ENCODE results near the gene CHST7. TPM values are rescaled to one million over a fixed set of nuclear protein-coding genes. Genes with fewer than 3 reads are reported as not detected.

The CHST7 gene
- total and polyA plus RNA-seq, 2 experiments from 2014 or later: 7.6 to 27.2 TPM

- Histone ChIP-seq H3K27ac (ENCODE audit: low read depth) (no peak overlapping the region), H3K27me3 (ENCODE audit: insufficient read depth) (no peaks in the 10 kb centered on the region), H3K4me1 (ENCODE audit: insufficient read depth) (no peaks in the 10 kb centered on the region), H4K20me1 (replicated peaks; ENCODE audit: insufficient read depth) (no peaks in the 10 kb centered on the region), H3K4me2 (no peak overlapping the region), H3K4me3 (no peak overlapping the region), H3K36me3 (ENCODE audit: insufficient read depth) (no peaks in the 10 kb centered on the region), H3F3A (replicated peaks; ENCODE audit: low read depth) (no peaks in the 10 kb centered on the region), H2AFZ (no peak overlapping the region), H3K9me2 (ENCODE audit: insufficient read depth) (no peaks in the 10 kb centered on the region), H3K79me2 (replicated peaks; ENCODE audit: insufficient read depth) (no peaks in the 10 kb centered on the region)
- Mint-ChIP-seq H3K4me3 (no peak overlapping the region), H3K4me1 (peaks cover 3% of the 10 kb centered on the region; the same call in 2 of the 3 replicates), H3K9me3 (no peaks in the 10 kb centered on the region), H3K27me3 (ENCODE audit: insufficient read depth, low read depth, poor library complexity) (no peaks in the 10 kb centered on the region), H3K27ac (no peak overlapping the region; the same call in 1 of the 2 replicates), H3K36me3 (ENCODE audit: low read depth) (peaks cover 5% of the 10 kb centered on the region; the same call in 2 of the 3 replicates)
- TF ChIP-seq POLR2AphosphoS5 (IDR thresholded peaks at IDR 0.05; ENCODE audit: low read depth) (no peak), EZH2phosphoT487 (IDR thresholded peaks at IDR 0.05; ENCODE audit: unreplicated experiment) (no peak), ZNF331 (CRISPR knock-in tag; IDR thresholded peaks at IDR 0.05; ENCODE audit: low read depth) (no peak), CREB1 (CRISPR knock-in tag; IDR thresholded peaks at IDR 0.05; ENCODE audit: low read depth) (no peak), ZNF114 (CRISPR knock-in tag; IDR thresholded peaks at IDR 0.05) (no peak)
- TF ChIP-seq, protein P1, sequence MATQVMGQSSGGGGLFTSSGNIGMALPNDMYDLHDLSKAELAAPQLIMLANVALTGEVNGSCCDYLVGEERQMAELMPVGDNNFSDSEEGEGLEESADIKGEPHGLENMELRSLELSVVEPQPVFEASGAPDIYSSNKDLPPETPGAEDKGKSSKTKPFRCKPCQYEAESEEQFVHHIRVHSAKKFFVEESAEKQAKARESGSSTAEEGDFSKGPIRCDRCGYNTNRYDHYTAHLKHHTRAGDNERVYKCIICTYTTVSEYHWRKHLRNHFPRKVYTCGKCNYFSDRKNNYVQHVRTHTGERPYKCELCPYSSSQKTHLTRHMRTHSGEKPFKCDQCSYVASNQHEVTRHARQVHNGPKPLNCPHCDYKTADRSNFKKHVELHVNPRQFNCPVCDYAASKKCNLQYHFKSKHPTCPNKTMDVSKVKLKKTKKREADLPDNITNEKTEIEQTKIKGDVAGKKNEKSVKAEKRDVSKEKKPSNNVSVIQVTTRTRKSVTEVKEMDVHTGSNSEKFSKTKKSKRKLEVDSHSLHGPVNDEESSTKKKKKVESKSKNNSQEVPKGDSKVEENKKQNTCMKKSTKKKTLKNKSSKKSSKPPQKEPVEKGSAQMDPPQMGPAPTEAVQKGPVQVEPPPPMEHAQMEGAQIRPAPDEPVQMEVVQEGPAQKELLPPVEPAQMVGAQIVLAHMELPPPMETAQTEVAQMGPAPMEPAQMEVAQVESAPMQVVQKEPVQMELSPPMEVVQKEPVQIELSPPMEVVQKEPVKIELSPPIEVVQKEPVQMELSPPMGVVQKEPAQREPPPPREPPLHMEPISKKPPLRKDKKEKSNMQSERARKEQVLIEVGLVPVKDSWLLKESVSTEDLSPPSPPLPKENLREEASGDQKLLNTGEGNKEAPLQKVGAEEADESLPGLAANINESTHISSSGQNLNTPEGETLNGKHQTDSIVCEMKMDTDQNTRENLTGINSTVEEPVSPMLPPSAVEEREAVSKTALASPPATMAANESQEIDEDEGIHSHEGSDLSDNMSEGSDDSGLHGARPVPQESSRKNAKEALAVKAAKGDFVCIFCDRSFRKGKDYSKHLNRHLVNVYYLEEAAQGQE (IDR thresholded peaks at IDR 0.05; ENCODE audit: unreplicated experiment): no peak
- DNase-seq (ENCODE audit: low spot score) (no peak), ATAC-seq (no peak)
These were observed 34.4 kb downstream of the CHST7 start for GRCh38 chrX:46607916-46608315.

- Histone ChIP-seq H3K27ac (ENCODE audit: low read depth) (no peak overlapping the region), H2AFZ (no peak overlapping the region), H3F3A (replicated peaks; ENCODE audit: low read depth) (no peaks in the 10 kb centered on the region), H3K9me2 (ENCODE audit: insufficient read depth) (no peaks in the 10 kb centered on the region), H3K27me3 (ENCODE audit: insufficient read depth) (no peaks in the 10 kb centered on the region), H3K79me2 (replicated peaks; ENCODE audit: insufficient read depth) (no peaks in the 10 kb centered on the region), H3K4me3 (no peak overlapping the region), H3K4me2 (no peak overlapping the region), H3K36me3 (ENCODE audit: insufficient read depth) (no peaks in the 10 kb centered on the region), H4K20me1 (replicated peaks; ENCODE audit: insufficient read depth) (no peaks in the 10 kb centered on the region), H3K4me1 (ENCODE audit: insufficient read depth) (no peaks in the 10 kb centered on the region)
- Mint-ChIP-seq H3K4me1 (peaks cover 3% of the 10 kb centered on the region; the same call in 2 of the 3 replicates), H3K27me3 (ENCODE audit: insufficient read depth, low read depth, poor library complexity) (no peaks in the 10 kb centered on the region), H3K36me3 (ENCODE audit: low read depth) (peaks cover 7% of the 10 kb centered on the region; the same call in 2 of the 3 replicates), H3K27ac (no peak overlapping the region), H3K9me3 (no peaks in the 10 kb centered on the region), H3K4me3 (no peak overlapping the region)
- ATAC-seq (no peak), DNase-seq (ENCODE audit: low spot score) (no peak)
- no peak for TF ChIP-seq CREB1 (CRISPR knock-in tag; IDR thresholded peaks at IDR 0.05; ENCODE audit: low read depth)
- no peak for TF ChIP-seq ZNF462 (CRISPR knock-in tag; IDR thresholded peaks at IDR 0.05)
- no peak for TF ChIP-seq ZNF331 (CRISPR knock-in tag; IDR thresholded peaks at IDR 0.05; ENCODE audit: low read depth)
- no peak for TF ChIP-seq EZH2 (IDR thresholded peaks at IDR 0.05; ENCODE audit: low read depth, unreplicated experiment)
- TF ChIP-seq ZNF114 (CRISPR knock-in tag; IDR thresholded peaks at IDR 0.05): no peak
- TF ChIP-seq CTCF (conservative IDR thresholded peaks at IDR 0.05; ENCODE audit: low read depth in 2 of 2): no peak
- TF ChIP-seq JUNB (IDR thresholded peaks at IDR 0.05; ENCODE audit: unreplicated experiment): no peak
These were observed 36.6 kb downstream of the CHST7 start for GRCh38 chrX:46610070-46610658.
